Measurements from ENCODE around the gene EDC4. TPM values are rescaled to one million over a fixed set of nuclear protein-coding genes. Genes with fewer than 3 reads are reported as not detected.
A peak's percentile ranks its signal among the peaks of the same experiment; 100 is the strongest.

The EDC4 gene
- total and polyA plus RNA-seq, 9 of the 15 experiments (the other 6 are each of a cell fraction or from before 2014, with no cell fraction given), result 1.1 to 131 (median 74.0) TPM

DNA sequence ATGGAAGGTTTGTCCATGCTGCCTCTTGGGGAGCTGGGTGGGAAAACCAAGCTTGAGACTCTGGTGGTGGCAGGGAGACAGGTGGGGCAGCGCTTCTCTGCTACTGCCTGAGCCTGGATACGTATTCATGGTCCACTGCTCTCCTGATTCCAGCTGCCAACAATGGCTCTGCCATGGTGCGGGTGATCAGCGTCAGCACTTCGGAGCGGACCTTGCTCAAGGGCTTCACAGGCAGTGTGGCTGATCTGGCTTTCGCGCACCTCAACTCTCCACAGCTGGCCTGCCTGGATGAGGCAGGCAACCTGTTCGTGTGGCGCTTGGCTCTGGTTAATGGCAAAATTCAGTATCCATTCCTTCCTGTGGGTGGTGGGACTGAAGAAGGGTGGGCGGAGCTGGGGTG, 4.2 kb downstream of the EDC4 start:
- CTCF ChIA-PET (ENCODE audit: low intra/inter-chr PET ratio), result no interaction called here
- Histone ChIP-seq H3K4me3 (no peak overlapping the region), H2AFZ (ENCODE audit: low read depth, low read length) (no peak overlapping the region), H4K20me1 (replicated peaks; ENCODE audit: control insufficient read depth, insufficient read depth, low read length) (peaks cover 19% of the 10 kb centered on the region), H3K79me2 (ENCODE audit: control insufficient read depth, insufficient read depth, low read length) (peaks cover 40% of the 10 kb centered on the region), H3K4me1 (replicated peaks in 1 of 2; ENCODE audit: control insufficient read depth in 2 of 2, insufficient read depth in 2 of 2, low read length in 2 of 2) (peaks cover 20 to 28% of the 10 kb centered on the region in 2 experiments; a peak in 4 of 5 replicates), H3K9me1 (ENCODE audit: control insufficient read depth, insufficient read depth, low read length) (no peaks in the 10 kb centered on the region), H3K4me2 (ENCODE audit: insufficient read depth, low read length) (no peak overlapping the region), H3K9me3 (replicated peaks; ENCODE audit: control insufficient read depth, insufficient read depth, low read depth, low read length) (no peaks in the 10 kb centered on the region), H3K9ac (ENCODE audit: insufficient read depth in 1 of 2, low read depth in 2 of 2, low read length in 2 of 2) (peak overlapping the region in 1 of 2 experiments; percentile 61; a peak in 1 of 4 replicates), H3K27ac (ENCODE audit: extremely low read depth, low read depth, low read length) (no peak overlapping the region), H3K27me3 (ENCODE audit: control insufficient read depth in 2 of 2, insufficient read depth in 2 of 2, low read length in 2 of 2) (no peaks in the 10 kb centered on the region), H3K36me3 (ENCODE audit: control insufficient read depth, insufficient read depth, low read length) (peaks cover 84% of the 10 kb centered on the region; the same call in 2 of the 3 replicates)
- ATAC-seq (no peak), DNase-seq (ENCODE audit: extremely low read depth in 1 of 4, low spot score in 3 of 4) (no peak), FAIRE-seq (no peak)
- BruUV-seq (replicated peaks), result no TSS peak
- in situ Hi-C loops (cut with MboI) (no loop called here), intact Hi-C loops (cut with micrococcal nuclease) (no loop called here)
- TF ChIP-seq ZNF263 (CRISPR knock-in tag; IDR thresholded peaks at IDR 0.05; ENCODE audit: borderline replicate concordance) (no peak), ATF7 (IDR thresholded peaks at IDR 0.05) (no peak), E2F3 (CRISPR knock-in tag; IDR thresholded peaks at IDR 0.05) (no peak), KAT8 (IDR thresholded peaks at IDR 0.05; ENCODE audit: low read depth) (no peak), ZSCAN29 (IDR thresholded peaks at IDR 0.05) (no peak), ZNF143 (CRISPR knock-in tag; IDR thresholded peaks at IDR 0.05) (no peak), ZNF140 (CRISPR knock-in tag; IDR thresholded peaks at IDR 0.05) (no peak), FOXK1 (CRISPR knock-in tag; IDR thresholded peaks at IDR 0.05; ENCODE audit: borderline replicate concordance) (no peak), KHSRP (IDR thresholded peaks at IDR 0.05) (no peak), CBX3 (IDR thresholded peaks at IDR 0.05; ENCODE audit: borderline replicate concordance in 1 of 2, low read length in 2 of 2) (no peak), PHF8 (IDR thresholded peaks at IDR 0.05; ENCODE audit: borderline replicate concordance, low read length) (no peak)
- TF ChIP-seq, protein P1, sequence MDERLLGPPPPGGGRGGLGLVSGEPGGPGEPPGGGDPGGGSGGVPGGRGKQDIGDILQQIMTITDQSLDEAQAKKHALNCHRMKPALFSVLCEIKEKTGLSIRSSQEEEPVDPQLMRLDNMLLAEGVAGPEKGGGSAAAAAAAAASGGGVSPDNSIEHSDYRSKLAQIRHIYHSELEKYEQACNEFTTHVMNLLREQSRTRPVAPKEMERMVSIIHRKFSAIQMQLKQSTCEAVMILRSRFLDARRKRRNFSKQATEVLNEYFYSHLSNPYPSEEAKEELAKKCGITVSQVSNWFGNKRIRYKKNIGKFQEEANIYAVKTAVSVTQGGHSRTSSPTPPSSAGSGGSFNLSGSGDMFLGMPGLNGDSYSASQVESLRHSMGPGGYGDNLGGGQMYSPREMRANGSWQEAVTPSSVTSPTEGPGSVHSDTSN (CRISPR knock-in tag; IDR thresholded peaks at IDR 0.05; ENCODE audit: low read depth), result no peak
- TF ChIP-seq, protein P1 (tag; conservative IDR thresholded peaks at IDR 0.05; ENCODE audit: low read depth), result no peak
- TF ChIP-seq, protein P2, sequence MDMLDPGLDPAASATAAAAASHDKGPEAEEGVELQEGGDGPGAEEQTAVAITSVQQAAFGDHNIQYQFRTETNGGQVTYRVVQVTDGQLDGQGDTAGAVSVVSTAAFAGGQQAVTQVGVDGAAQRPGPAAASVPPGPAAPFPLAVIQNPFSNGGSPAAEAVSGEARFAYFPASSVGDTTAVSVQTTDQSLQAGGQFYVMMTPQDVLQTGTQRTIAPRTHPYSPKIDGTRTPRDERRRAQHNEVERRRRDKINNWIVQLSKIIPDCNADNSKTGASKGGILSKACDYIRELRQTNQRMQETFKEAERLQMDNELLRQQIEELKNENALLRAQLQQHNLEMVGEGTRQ (CRISPR knock-in tag; IDR thresholded peaks at IDR 0.05), result no peak
- TF ChIP-seq, protein P3, sequence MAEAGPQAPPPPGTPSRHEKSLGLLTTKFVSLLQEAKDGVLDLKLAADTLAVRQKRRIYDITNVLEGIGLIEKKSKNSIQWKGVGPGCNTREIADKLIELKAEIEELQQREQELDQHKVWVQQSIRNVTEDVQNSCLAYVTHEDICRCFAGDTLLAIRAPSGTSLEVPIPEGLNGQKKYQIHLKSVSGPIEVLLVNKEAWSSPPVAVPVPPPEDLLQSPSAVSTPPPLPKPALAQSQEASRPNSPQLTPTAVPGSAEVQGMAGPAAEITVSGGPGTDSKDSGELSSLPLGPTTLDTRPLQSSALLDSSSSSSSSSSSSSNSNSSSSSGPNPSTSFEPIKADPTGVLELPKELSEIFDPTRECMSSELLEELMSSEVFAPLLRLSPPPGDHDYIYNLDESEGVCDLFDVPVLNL (CRISPR knock-in tag; IDR thresholded peaks at IDR 0.05; ENCODE audit: low read depth), result no peak
- TF ChIP-seq, protein P4, sequence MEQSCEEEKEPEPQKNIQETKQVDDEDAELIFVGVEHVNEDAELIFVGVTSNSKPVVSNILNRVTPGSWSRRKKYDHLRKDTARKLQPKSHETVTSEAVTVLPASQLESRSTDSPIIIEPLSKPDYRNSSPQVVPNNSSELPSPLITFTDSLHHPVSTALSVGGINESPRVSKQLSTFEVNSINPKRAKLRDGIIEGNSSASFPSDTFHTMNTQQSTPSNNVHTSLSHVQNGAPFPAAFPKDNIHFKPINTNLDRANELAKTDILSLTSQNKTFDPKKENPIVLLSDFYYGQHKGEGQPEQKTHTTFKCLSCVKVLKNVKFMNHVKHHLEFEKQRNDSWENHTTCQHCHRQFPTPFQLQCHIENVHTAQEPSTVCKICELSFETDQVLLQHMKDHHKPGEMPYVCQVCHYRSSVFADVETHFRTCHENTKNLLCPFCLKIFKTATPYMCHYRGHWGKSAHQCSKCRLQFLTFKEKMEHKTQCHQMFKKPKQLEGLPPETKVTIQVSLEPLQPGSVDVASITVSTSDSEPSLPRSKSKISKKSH (CRISPR knock-in tag; IDR thresholded peaks at IDR 0.05), result no peak
- 98% methylated on average over 11 of the region's 11 CpGs for WGBS (ENCODE audit: insufficient coverage, low coverage, missing lambda C conversion rate)
- POLR2A ChIA-PET, result interaction anchor here (1.0 to 2.3 kb wide), 3 partner anchors 11 to 33 kb away, joined by 3 to 11 read pairs (median 3); no protein-coding TSS in a partner anchor
